PC-9 (cell line): ENCODE results near the gene TRIP10.

Source experiments
- EZH2 ChIP-seq: fragments of 200-600 bp; sonication (generic); IDR thresholded peaks from 2 replicates; pipeline ENCODE4 v1.8.0; 2017; ENCODE audit warnings: antibody characterized with exemption, low read depth
- TF ChIP-seq, protein P1 (sequence below): fragments of 200-600 bp; sonication (generic); conservative IDR thresholded peaks from 2 replicates; pipeline ENCODE4 v1.6.1; 2017; ENCODE audit warnings: mixed run types, antibody characterized with exemption, mild to moderate bottlenecking, moderate library complexity

DNA sequence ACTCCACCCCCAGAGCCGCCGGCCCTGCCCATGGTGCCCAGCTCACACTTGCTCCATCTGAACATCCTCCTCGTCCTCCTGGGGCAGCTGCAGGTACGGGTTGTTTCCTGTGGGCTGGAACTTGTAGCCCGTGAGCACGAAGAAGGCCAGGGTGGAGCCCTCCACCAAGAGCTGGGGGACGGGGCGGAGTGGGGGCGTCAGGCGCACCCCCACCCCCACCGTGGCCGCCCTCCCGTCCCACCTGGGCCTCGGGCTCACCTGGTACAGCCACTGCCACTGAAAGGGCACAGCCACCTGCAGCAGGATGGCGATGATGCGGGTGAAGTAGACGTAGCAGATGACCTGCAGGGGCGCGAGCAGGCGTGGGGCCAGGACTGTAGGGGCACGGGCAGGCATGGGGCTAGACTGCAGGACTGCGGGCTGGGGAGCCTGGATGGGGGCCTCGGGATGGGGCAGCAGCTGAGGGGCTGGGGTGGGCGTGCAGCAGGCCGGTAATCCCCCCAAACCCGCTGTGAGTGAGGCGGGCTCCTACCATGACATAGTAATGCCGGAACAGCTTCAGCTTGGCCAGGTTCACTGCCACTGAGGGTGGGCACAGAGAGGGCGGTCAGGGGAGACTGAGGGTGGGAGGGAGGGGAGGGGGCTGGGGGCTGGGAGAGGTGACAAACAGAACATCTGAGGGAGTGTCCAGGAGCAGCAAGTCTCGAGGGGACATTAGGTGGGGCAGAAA lies 8.4 kb upstream of the TRIP10 start:
- TF ChIP-seq, protein P1, sequence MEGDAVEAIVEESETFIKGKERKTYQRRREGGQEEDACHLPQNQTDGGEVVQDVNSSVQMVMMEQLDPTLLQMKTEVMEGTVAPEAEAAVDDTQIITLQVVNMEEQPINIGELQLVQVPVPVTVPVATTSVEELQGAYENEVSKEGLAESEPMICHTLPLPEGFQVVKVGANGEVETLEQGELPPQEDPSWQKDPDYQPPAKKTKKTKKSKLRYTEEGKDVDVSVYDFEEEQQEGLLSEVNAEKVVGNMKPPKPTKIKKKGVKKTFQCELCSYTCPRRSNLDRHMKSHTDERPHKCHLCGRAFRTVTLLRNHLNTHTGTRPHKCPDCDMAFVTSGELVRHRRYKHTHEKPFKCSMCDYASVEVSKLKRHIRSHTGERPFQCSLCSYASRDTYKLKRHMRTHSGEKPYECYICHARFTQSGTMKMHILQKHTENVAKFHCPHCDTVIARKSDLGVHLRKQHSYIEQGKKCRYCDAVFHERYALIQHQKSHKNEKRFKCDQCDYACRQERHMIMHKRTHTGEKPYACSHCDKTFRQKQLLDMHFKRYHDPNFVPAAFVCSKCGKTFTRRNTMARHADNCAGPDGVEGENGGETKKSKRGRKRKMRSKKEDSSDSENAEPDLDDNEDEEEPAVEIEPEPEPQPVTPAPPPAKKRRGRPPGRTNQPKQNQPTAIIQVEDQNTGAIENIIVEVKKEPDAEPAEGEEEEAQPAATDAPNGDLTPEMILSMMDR, result no peak
- no peak for TF ChIP-seq EZH2
